HUES64 (cell line): ENCODE data around the gene LEMD1. TPM values are rescaled to one million over a fixed set of nuclear protein-coding genes. Genes with fewer than 3 reads are reported as not detected.

Experiments
- H3K27ac ChIP-seq: 2 replicates; pipeline ENCODE4 v1.7.0; 2013; ENCODE audit warnings: low read depth, low read length, inconsistent platforms
- H3K27me3 ChIP-seq: 2 replicates; pipeline ENCODE4 v1.6.1; 2013; ENCODE audit warnings: mild to moderate bottlenecking, low read length; ENCODE audit not compliant: insufficient read depth
- H3K36me3 ChIP-seq: 2 replicates; pipeline ENCODE4 v1.6.1; 2013; ENCODE audit warnings: mild to moderate bottlenecking, low read length; ENCODE audit not compliant: insufficient read depth
- H3K4me1 ChIP-seq: 2 replicates; pipeline ENCODE4 v1.6.1; 2013; ENCODE audit warnings: mild to moderate bottlenecking, low read length, moderate library complexity; ENCODE audit not compliant: insufficient read depth
- H3K4me3 ChIP-seq: 2 replicates; pipeline ENCODE4 v1.5.1; 2013; ENCODE audit warnings: mild to moderate bottlenecking, low read length, moderate library complexity
- H3K9ac ChIP-seq: 2 replicates; pipeline ENCODE4 v1.6.1; 2013; ENCODE audit warnings: mild to moderate bottlenecking, low read depth, low read length
- H3K9me3 ChIP-seq: 2 replicates; pipeline ENCODE4 v1.6.1; 2013; ENCODE audit warnings: low read depth, low read length; ENCODE audit not compliant: insufficient read depth
- WGBS: fragments of 150-250, 120-280 bp; methylation state at CpG from one replicate; pipeline ENCODE4 v1.1.7; 2013; ENCODE audit warnings: missing lambda C conversion rate; 5-methylcytosine and 5-hydroxymethylcytosine counted together
- polyA plus RNA-seq, 2 experiments: library from polyadenylated mRNA; stranded (reverse); fragments of 50-300 nt; gene quantifications; one replicate each; pipeline ENCODE4 v1.2.3, GENCODE V29; 2013

LEMD1 gene
- polyA plus RNA-seq (2013, experiment 1 of 2), result 9.5 TPM
- polyA plus RNA-seq (2013, experiment 2 of 2), result 16.9 TPM

- no peak within 1 kb of the TSS for H3K9ac ChIP-seq
- no peaks in the 10 kb centered on the region for H3K27me3 ChIP-seq
- H3K9me3 ChIP-seq, result no peaks in the 10 kb centered on the region
- H3K27ac ChIP-seq, result no peak within 1 kb of the TSS
- peaks cover 10% of the 10 kb centered on the region; the same call in 1 of the 2 replicates for H3K4me1 ChIP-seq
- WGBS, result 73% methylated on average over 2 of the region's 2 CpGs
- no peak within 1 kb of the TSS for H3K4me3 ChIP-seq
- no peaks in the 10 kb centered on the region for H3K36me3 ChIP-seq
Measured at GRCh38 chr1:205421798-205422197, at the start of gene LEMD1. Gene LEMD1, minus strand, starts transcription at chr1:205422056. Its CDS starts 1,520 bp downstream, at chr1:205420536.

DNA sequence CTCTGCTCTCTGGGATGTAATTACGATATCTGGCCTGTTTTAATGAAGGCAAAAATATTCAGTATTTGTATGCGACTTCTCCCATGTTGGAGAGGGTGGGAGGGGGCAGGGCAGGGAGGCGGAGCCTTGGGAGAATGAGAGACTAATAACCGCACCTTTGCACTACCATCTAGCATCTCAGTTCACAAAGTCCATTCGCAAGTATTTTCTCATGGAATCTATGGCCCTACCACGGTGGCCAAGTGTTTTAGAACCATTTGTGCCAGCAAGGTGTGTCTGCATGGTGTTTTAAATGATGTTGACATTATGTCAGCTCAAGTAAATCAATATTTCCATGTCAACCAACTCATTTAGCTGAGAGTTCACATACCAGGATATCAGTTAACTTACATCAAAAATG is 48.3 kb upstream of the LEMD1 start:
- peaks cover 4% of the 10 kb centered on the region; the same call in 1 of the 2 replicates for H3K4me1 ChIP-seq
- H3K9ac ChIP-seq, result no peak overlapping the region
- 89% methylated on average over 6 of the region's 6 CpGs for WGBS
- no peaks in the 10 kb centered on the region for H3K27me3 ChIP-seq
- H3K4me3 ChIP-seq, result no peak overlapping the region
- H3K27ac ChIP-seq, result no peak overlapping the region
- H3K36me3 ChIP-seq, result no peaks in the 10 kb centered on the region
- no peaks in the 10 kb centered on the region for H3K9me3 ChIP-seq

- Histone ChIP-seq H3K27me3 (no peaks in the 10 kb centered on the region), H3K27ac (no peak overlapping the region), H3K9ac (no peak overlapping the region), H3K4me3 (no peak overlapping the region), H3K36me3 (no peaks in the 10 kb centered on the region), H3K9me3 (no peaks in the 10 kb centered on the region), H3K4me1 (peaks cover 4% of the 10 kb centered on the region; the same call in 1 of the 2 replicates)
- 62% methylated on average over 7 of the region's 7 CpGs for WGBS
Measured at GRCh38 chr1:205466595-205467220, 44.9 kb upstream of the LEMD1 start.

- Histone ChIP-seq H3K27me3 (no peaks in the 10 kb centered on the region), H3K4me1 (peaks cover 4% of the 10 kb centered on the region; the same call in 1 of the 2 replicates), H3K9ac (no peak overlapping the region), H3K4me3 (no peak overlapping the region), H3K9me3 (no peaks in the 10 kb centered on the region), H3K27ac (no peak overlapping the region), H3K36me3 (no peaks in the 10 kb centered on the region)
- WGBS, result 72% methylated on average over 2 of the region's 2 CpGs
Measured at GRCh38 chr1:205465392-205465791, 43.5 kb upstream of the LEMD1 start.

DNA sequence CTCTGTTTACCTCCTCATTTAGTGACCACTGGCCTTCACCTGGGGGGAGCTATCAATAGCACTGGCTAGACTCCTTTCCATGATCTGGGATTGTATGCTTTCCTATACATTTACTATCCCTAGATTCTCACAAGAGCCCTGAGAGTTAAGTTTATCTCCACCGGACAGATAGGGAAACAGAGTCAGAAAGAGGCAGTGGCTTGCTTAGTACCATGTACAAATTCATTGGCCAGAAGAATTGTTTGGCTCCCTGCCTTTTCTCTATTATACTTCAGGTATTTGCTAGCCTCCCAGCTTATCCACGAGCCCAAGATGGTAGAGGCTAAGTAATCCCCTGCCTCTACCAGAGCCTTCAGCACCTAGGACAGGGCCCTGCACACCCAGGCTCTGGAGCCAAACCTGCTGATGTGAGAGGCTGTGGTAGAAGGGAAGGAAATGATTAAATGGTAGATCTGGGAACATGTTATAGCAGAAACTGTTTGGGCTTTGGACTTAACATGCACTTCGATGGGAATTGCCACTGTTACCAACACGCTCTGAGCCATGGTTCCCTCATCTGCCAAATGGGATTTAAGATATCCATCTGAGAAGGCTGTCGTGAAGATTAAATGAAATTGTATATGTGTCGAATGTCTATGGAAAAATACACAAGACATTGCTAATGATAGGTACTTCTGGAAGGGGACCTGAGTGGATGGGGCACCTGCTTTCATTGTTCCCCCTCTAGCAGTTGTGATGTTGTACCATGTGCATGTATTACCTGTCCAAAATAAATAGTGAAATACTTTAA is 37.1 kb upstream of the LEMD1 start:
- no peaks in the 10 kb centered on the region for H3K9me3 ChIP-seq
- H3K27me3 ChIP-seq, result no peaks in the 10 kb centered on the region; the same call in 1 of the 2 replicates
- no peak overlapping the region for H3K27ac ChIP-seq
- WGBS, result 77% methylated on average over 6 of the region's 6 CpGs
- no peak overlapping the region for H3K9ac ChIP-seq
- no peaks in the 10 kb centered on the region; the same call in 1 of the 2 replicates for H3K36me3 ChIP-seq
- no peak overlapping the region for H3K4me3 ChIP-seq
- H3K4me1 ChIP-seq, result peaks cover 17% of the 10 kb centered on the region

DNA sequence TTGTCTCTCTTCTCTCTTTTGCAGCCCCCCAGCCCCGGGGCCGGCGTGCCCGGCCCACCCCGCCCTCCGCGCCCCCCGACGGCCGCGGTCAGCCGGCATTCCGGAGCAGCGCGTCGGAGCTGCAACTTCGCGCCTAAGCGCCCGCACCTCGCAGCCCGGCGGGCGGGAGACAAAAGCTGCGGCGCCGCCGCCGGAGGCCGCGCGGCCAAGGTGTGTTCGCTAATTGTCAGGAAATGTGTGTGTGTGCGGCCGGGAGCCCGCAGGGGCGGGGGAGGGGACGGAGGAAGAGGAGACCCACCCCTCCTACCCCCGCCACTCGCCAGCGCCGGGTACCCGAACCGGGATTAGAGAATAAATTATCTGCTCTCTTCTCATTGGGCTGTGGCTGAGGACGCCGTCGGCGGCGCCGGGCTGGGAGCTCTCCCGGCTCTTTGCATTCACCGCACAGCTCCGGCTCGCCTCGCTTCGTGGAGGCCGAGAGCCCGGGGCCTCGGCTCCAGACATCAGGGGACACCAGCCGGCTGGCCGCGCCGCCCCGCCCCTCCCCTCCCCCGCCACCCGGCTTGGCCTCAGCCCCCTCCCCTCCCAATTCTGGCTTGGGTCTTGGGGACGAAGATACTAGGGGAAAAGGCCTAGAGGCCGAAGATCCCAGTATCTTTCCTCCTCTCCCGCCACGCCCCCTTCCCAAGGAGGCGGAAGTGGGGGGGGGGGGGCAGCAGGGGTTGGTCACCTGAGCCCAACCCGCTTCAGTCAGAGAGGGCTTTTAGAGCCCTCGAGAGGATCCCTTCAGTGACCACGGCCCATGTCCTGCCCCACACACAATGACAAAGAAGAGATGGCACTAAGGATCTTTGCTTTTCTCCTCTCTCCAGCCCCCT is 35.3 kb upstream of the LEMD1 start:
- Histone ChIP-seq H3K27me3 (no peaks in the 10 kb centered on the region; the same call in 1 of the 2 replicates), H3K9ac (peak overlapping the region; percentile 85), H3K27ac (peak overlapping the region; percentile 82), H3K4me3 (peak overlapping the region; percentile 84), H3K4me1 (peaks cover 35% of the 10 kb centered on the region), H3K36me3 (peaks cover 9% of the 10 kb centered on the region; the same call in 1 of the 2 replicates), H3K9me3 (no peaks in the 10 kb centered on the region)
- WGBS, result 2% methylated on average over 56 of the region's 74 CpGs

GRCh38 chr1:205456383-205456867 is 34.6 kb upstream of the LEMD1 start:
- Histone ChIP-seq H3K4me3 (peak overlapping the region; percentile 84), H3K4me1 (peaks cover 42% of the 10 kb centered on the region), H3K27ac (peak overlapping the region; percentile 82)

GRCh38 chr1:205455581-205456382 is 33.9 kb upstream of the LEMD1 start, which contains the start of gene BLACAT1:
Gene BLACAT1, minus strand, starts transcription at chr1:205456045.
- Histone ChIP-seq H3K4me1 (peaks cover 49% of the 10 kb centered on the region), H3K36me3 (peaks cover 9% of the 10 kb centered on the region; the same call in 1 of the 2 replicates), H3K4me3 (peak within 1 kb of the TSS; percentile 84), H3K9ac (peak within 1 kb of the TSS; percentile 85), H3K27me3 (no peaks in the 10 kb centered on the region; the same call in 1 of the 2 replicates), H3K27ac (peak within 1 kb of the TSS; percentile 82), H3K9me3 (no peaks in the 10 kb centered on the region)
- under 1% methylated on average over 51 of the region's 53 CpGs for WGBS

More at GRCh38 chr1:205456383-205456867, 34.6 kb upstream of the LEMD1 start:
- H3K9ac ChIP-seq, result peak overlapping the region; percentile 85
- no peaks in the 10 kb centered on the region for H3K9me3 ChIP-seq
- H3K36me3 ChIP-seq, result peaks cover 9% of the 10 kb centered on the region; the same call in 1 of the 2 replicates
- H3K27me3 ChIP-seq, result no peaks in the 10 kb centered on the region; the same call in 1 of the 2 replicates
- under 1% methylated on average over 47 of the region's 47 CpGs for WGBS

GRCh38 chr1:205454903-205455335 is 33.1 kb upstream of the LEMD1 start:
- H3K27ac ChIP-seq, result peak overlapping the region; percentile 82
- 4% methylated on average over 6 of the region's 6 CpGs for WGBS
- peak overlapping the region; percentile 84 for H3K4me3 ChIP-seq
- H3K9ac ChIP-seq, result peak overlapping the region; percentile 85; the same call in 1 of the 2 replicates
- H3K4me1 ChIP-seq, result peaks cover 52% of the 10 kb centered on the region
- no peaks in the 10 kb centered on the region; the same call in 1 of the 2 replicates for H3K27me3 ChIP-seq
- no peaks in the 10 kb centered on the region for H3K9me3 ChIP-seq
- peaks cover 9% of the 10 kb centered on the region; the same call in 1 of the 2 replicates for H3K36me3 ChIP-seq

DNA sequence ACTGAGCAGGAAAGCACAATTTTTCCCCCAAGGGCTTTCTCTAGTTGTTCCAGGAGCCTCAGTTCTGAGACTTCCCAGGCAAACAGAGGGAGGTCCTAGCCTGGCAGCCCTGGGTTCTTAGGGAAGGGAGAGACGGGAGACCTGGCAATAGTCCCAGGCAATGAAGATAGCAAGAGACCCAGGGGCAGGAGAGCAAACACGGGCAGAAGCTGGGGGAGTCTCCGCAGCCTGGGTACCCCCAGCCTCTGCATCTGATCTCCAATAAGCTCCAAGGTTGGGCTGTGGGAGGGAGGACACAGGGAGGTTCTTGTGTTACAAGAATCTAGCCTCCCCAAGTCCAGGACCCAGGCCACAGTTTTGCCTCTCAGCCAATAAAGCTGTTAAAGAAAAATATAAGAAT is 31.6 kb upstream of the LEMD1 start:
- peaks cover 9% of the 10 kb centered on the region; the same call in 1 of the 2 replicates for H3K36me3 ChIP-seq
- H3K4me3 ChIP-seq, result no peak overlapping the region
- no peak overlapping the region for H3K9ac ChIP-seq
- H3K27ac ChIP-seq, result no peak overlapping the region
- 95% methylated on average over 3 of the region's 3 CpGs for WGBS
- no peaks in the 10 kb centered on the region for H3K9me3 ChIP-seq
- no peaks in the 10 kb centered on the region; the same call in 1 of the 2 replicates for H3K27me3 ChIP-seq
- H3K4me1 ChIP-seq, result peaks cover 63% of the 10 kb centered on the region
